ENCODE results near the gene MICALL2.

MICALL2 gene

DNA sequence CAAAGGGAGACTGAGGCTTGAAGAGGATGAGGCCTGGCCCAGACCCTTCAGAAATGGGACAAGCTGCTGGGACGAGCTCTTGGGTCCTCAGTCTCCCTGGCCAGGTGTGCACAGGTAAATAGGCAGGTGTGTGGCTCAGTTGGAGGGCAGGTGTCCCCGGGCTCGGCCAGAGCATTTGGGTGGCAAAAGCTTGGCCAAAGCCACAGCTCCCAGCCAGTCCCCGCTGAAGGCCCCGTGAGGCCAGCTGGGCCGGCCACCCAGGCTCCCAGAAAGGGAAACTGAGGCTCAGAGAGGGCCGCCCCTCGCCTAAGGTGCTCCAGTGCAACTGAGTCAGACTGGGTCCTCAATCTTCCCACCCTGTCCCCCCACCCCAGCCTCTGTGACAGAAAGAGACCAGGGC, 37.3 kb downstream of the MICALL2 start:
- no peaks in the 10 kb centered on the region for H3K9me3 ChIP-seq (ENCODE audit: control insufficient read depth, insufficient read depth, low read length)
- H3K27ac ChIP-seq (ENCODE audit: low read depth, low read length): no peak overlapping the region
- no peaks in the 10 kb centered on the region for H3K9me2 ChIP-seq (replicated peaks; ENCODE audit: control insufficient read depth, low read length)
- H3F3A ChIP-seq (ENCODE audit: control insufficient read depth, insufficient read depth): no peaks in the 10 kb centered on the region
- no peak overlapping the region for H3K4me3 ChIP-seq (ENCODE audit: low read length)
- no peaks in the 10 kb centered on the region for H4K20me1 ChIP-seq (ENCODE audit: control insufficient read depth, insufficient read depth, low read depth, low read length)
- H3K79me2 ChIP-seq (ENCODE audit: control insufficient read depth, low read length): no peaks in the 10 kb centered on the region
- no peaks in the 10 kb centered on the region for H3K36me3 ChIP-seq (ENCODE audit: control insufficient read depth, low read length)
- H3K27me3 ChIP-seq (ENCODE audit: control insufficient read depth, low read length): peaks cover 24% of the 10 kb centered on the region
- no peak for TF ChIP-seq EZH2phosphoT487 (IDR thresholded peaks at IDR 0.05; ENCODE audit: borderline replicate concordance, low read length)
- TF ChIP-seq CTCF (IDR thresholded peaks at IDR 0.05; ENCODE audit: low read depth, low read length, poor library complexity, severe bottlenecking): no peak
- no peak overlapping the region for H3K4me2 ChIP-seq (ENCODE audit: low read length)
- H3K4me1 ChIP-seq (ENCODE audit: control insufficient read depth, low read length): no peaks in the 10 kb centered on the region; the same call in 1 of the 2 replicates

GRCh38 chr7:1421020-1421790, 38.1 kb downstream of the MICALL2 start:
- Histone ChIP-seq H3K79me2 (ENCODE audit: control insufficient read depth, low read length) (no peaks in the 10 kb centered on the region), H3K4me3 (ENCODE audit: low read length) (no peak overlapping the region), H3K4me2 (ENCODE audit: low read length) (no peak overlapping the region), H4K20me1 (ENCODE audit: control insufficient read depth, insufficient read depth, low read depth, low read length) (no peaks in the 10 kb centered on the region), H3K4me1 (ENCODE audit: control insufficient read depth, low read length) (no peaks in the 10 kb centered on the region; the same call in 1 of the 2 replicates), H3K9me2 (replicated peaks; ENCODE audit: control insufficient read depth, low read length) (no peaks in the 10 kb centered on the region), H3K27me3 (ENCODE audit: control insufficient read depth, low read length) (peaks cover 31% of the 10 kb centered on the region), H3K36me3 (ENCODE audit: control insufficient read depth, low read length) (no peaks in the 10 kb centered on the region), H3K27ac (ENCODE audit: low read depth, low read length) (no peak overlapping the region), H3F3A (ENCODE audit: control insufficient read depth, insufficient read depth) (no peaks in the 10 kb centered on the region), H3K9me3 (ENCODE audit: control insufficient read depth, insufficient read depth, low read length) (no peaks in the 10 kb centered on the region)
- TF ChIP-seq EZH2phosphoT487 (IDR thresholded peaks at IDR 0.05; ENCODE audit: borderline replicate concordance, low read length) (no peak), CTCF (IDR thresholded peaks at IDR 0.05; ENCODE audit: low read depth, low read length, poor library complexity, severe bottlenecking) (no peak)

DNA sequence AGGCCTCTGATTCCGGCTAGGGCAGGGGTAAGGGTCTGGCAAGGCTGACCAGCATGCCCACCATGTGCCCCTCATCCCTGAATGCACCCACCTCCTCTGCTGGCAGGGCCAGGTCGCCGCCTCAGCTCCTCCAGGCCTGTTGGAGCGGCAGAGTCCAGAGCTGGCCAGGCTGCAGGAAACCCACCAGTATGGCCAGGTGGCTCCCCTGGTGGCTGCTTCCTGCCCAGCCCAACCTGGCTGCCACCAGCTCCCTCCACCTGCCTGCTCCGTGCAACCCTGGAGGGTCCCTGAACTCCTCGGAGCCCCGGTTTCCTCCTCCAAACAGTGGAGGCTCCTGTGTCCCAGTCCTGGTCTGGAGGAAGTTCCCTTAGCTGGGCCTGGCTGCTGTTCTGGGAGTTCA, 39.6 kb downstream of the MICALL2 start:
- no peaks in the 10 kb centered on the region for H3K9me2 ChIP-seq (replicated peaks; ENCODE audit: control insufficient read depth, low read length)

More for the DNA sequence above, 39.6 kb downstream of the MICALL2 start:
- no peaks in the 10 kb centered on the region for H4K20me1 ChIP-seq (ENCODE audit: control insufficient read depth, insufficient read depth, low read depth, low read length)
- H3K4me2 ChIP-seq (ENCODE audit: low read length): no peak overlapping the region
- no peaks in the 10 kb centered on the region; the same call in 1 of the 2 replicates for H3K4me1 ChIP-seq (ENCODE audit: control insufficient read depth, low read length)
- no peaks in the 10 kb centered on the region for H3K9me3 ChIP-seq (ENCODE audit: control insufficient read depth, insufficient read depth, low read length)
- no peaks in the 10 kb centered on the region for H3K79me2 ChIP-seq (ENCODE audit: control insufficient read depth, low read length)
- no peak overlapping the region for H3K4me3 ChIP-seq (ENCODE audit: low read length)
- H3F3A ChIP-seq (ENCODE audit: control insufficient read depth, insufficient read depth): no peaks in the 10 kb centered on the region
- H3K27me3 ChIP-seq (ENCODE audit: control insufficient read depth, low read length): peaks cover 31% of the 10 kb centered on the region
- H3K36me3 ChIP-seq (ENCODE audit: control insufficient read depth, low read length): no peaks in the 10 kb centered on the region
- TF ChIP-seq EZH2phosphoT487 (IDR thresholded peaks at IDR 0.05; ENCODE audit: borderline replicate concordance, low read length) (no peak), CTCF (IDR thresholded peaks at IDR 0.05; ENCODE audit: low read depth, low read length, poor library complexity, severe bottlenecking) (no peak)
- H3K27ac ChIP-seq (ENCODE audit: low read depth, low read length): no peak overlapping the region
